Osteocyte (in vitro differentiated cells): Measurements from ENCODE around the gene SLC4A7. TPM values are rescaled to one million over a fixed set of nuclear protein-coding genes. Genes with fewer than 3 reads are reported as not detected.

Experiments used
- DNase-seq: peaks from one replicate; pipeline ENCODE4 v3.0.0; 2021; ENCODE audit warnings: mixed read lengths; ENCODE audit not compliant: unreplicated experiment; ENCODE audit errors: extremely low spot score
- H3K27ac Mint-ChIP-seq: one replicate; pipeline ENCODE4 v1.8.0; 2021; ENCODE audit warnings: mild to moderate bottlenecking, mixed read lengths; ENCODE audit not compliant: unreplicated experiment
- H3K27me3 Mint-ChIP-seq: one replicate; pipeline ENCODE4 v1.8.0; 2021; ENCODE audit warnings: mixed read lengths; ENCODE audit not compliant: unreplicated experiment
- H3K36me3 Mint-ChIP-seq: one replicate; pipeline ENCODE4 v1.8.0; 2021; ENCODE audit warnings: mixed read lengths; ENCODE audit not compliant: unreplicated experiment
- H3K4me1 Mint-ChIP-seq: one replicate; pipeline ENCODE4 v1.8.0; 2021; ENCODE audit warnings: mixed read lengths; ENCODE audit not compliant: unreplicated experiment
- H3K4me3 Mint-ChIP-seq: one replicate; pipeline ENCODE4 v1.8.0; 2021; ENCODE audit warnings: mild to moderate bottlenecking, moderate library complexity, mixed read lengths; ENCODE audit not compliant: unreplicated experiment
- H3K9me3 Mint-ChIP-seq: one replicate; pipeline ENCODE4 v1.8.0; 2021; ENCODE audit warnings: mixed read lengths; ENCODE audit not compliant: unreplicated experiment
- CTCF ChIP-seq: fragments of 200-600 bp; sonication (generic); IDR thresholded peaks from 2 replicates; pipeline ENCODE4 v1.5.0; 2021; ENCODE audit warnings: antibody characterized with exemption, mild to moderate bottlenecking, moderate library complexity
- total RNA-seq: library from RNA; stranded (reverse); gene quantifications from 2 replicates; pipeline ENCODE4 v1.2.1, GENCODE V29; 2021

The SLC4A7 gene
- total RNA-seq, 1 donor from 2014 or later = 83.7 TPM

- DNase-seq = no peak
Observed at GRCh38 chr3:27501759-27502158, 17.6 kb upstream of the SLC4A7 start.

GRCh38 chr3:27500986-27501385 lies 16.8 kb upstream of the SLC4A7 start:
- Mint-ChIP-seq H3K36me3 (no peaks in the 10 kb centered on the region), H3K27ac (no peak overlapping the region), H3K4me1 (peaks cover 25% of the 10 kb centered on the region), H3K4me3 (no peak overlapping the region), H3K27me3 (no peaks in the 10 kb centered on the region), H3K9me3 (no peaks in the 10 kb centered on the region)
- no peak for DNase-seq
- TF ChIP-seq CTCF = no peak

More at GRCh38 chr3:27501759-27502158, 17.6 kb upstream of the SLC4A7 start:
- H3K36me3 Mint-ChIP-seq = no peaks in the 10 kb centered on the region
- no peaks in the 10 kb centered on the region for H3K9me3 Mint-ChIP-seq
- peaks cover 25% of the 10 kb centered on the region for H3K4me1 Mint-ChIP-seq
- no peak for TF ChIP-seq CTCF
- H3K27ac Mint-ChIP-seq = no peak overlapping the region
- no peak overlapping the region for H3K4me3 Mint-ChIP-seq
- no peaks in the 10 kb centered on the region for H3K27me3 Mint-ChIP-seq

- Mint-ChIP-seq H3K36me3 (no peaks in the 10 kb centered on the region), H3K4me3 (no peak overlapping the region), H3K27ac (no peak overlapping the region), H3K4me1 (peaks cover 20% of the 10 kb centered on the region), H3K27me3 (no peaks in the 10 kb centered on the region), H3K9me3 (no peaks in the 10 kb centered on the region)
- TF ChIP-seq CTCF = no peak
- no peak for DNase-seq
Observed at GRCh38 chr3:27500035-27500434, 15.9 kb upstream of the SLC4A7 start.

- TF ChIP-seq CTCF = no peak
- Mint-ChIP-seq H3K4me1 (peaks cover under 1% of the 10 kb centered on the region), H3K4me3 (no peak overlapping the region), H3K27ac (no peak overlapping the region), H3K27me3 (no peaks in the 10 kb centered on the region), H3K9me3 (no peaks in the 10 kb centered on the region), H3K36me3 (no peaks in the 10 kb centered on the region)
- DNase-seq = no peak
Observed at GRCh38 chr3:27494784-27495183, 10.6 kb upstream of the SLC4A7 start.

- Mint-ChIP-seq H3K4me1 (no peaks in the 10 kb centered on the region), H3K4me3 (no peak overlapping the region), H3K36me3 (no peaks in the 10 kb centered on the region), H3K27ac (no peak overlapping the region), H3K9me3 (no peaks in the 10 kb centered on the region), H3K27me3 (no peaks in the 10 kb centered on the region)
- TF ChIP-seq CTCF = no peak
- no peak for DNase-seq
Observed at GRCh38 chr3:27488821-27489220, 4.6 kb upstream of the SLC4A7 start.
